ENCODE measurements around the gene CBLC.

The CBLC gene

DNA sequence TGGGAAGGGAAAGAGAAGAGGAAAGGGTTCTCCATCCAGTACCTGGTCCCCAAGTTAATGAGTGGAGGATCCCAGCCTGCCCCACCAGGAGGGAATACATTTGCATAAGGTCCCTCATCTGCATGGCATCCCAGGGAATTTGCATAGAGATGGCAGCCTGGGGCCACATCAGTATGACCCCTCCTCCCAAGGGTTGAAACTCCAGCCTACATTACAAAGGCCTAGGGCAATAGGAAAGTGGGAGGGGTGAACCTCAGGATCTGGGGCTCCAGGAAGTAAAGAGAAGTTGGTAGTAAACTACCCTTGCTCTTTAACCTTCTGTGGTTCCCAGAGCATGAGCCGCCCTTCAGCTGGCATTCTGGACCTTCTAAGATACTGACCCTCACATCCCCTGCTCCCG lies 61.6 kb downstream of the CBLC start:
- TF ChIP-seq CTCF (IDR thresholded peaks at IDR 0.05; ENCODE audit: insufficient read depth, low read depth, low read length, missing control alignments): no peak
- no peak for DNase-seq (ENCODE audit: low read depth)
- H3K4me3 ChIP-seq (ENCODE audit: low read depth, low read length): no peak overlapping the region

DNA sequence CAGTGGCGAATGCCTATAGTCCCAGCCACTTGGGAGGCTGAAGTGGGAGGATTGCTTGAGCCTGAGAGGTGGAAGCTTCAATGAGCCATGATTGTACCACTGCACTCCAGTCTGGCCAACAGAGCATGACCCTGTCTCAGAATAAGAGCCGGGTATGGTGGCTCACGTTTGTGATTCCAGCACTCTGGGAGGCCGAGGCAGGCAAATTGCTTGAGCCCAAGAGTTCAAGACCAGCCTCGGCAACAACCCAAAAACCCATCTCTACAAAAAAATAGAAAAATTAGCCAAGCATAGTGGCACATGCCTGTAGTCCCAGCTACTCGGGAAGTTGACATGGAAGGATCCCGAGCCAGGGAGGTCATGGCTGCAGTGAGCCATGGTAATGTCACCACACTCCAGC lies 63.1 kb downstream of the CBLC start:
- DNase-seq (ENCODE audit: low read depth): no peak
- TF ChIP-seq CTCF (IDR thresholded peaks at IDR 0.05; ENCODE audit: insufficient read depth, low read depth, low read length, missing control alignments): no peak
- H3K4me3 ChIP-seq (ENCODE audit: low read depth, low read length): no peak overlapping the region

GRCh38 chr19:44841231-44841630 lies 63.5 kb downstream of the CBLC start:
- TF ChIP-seq CTCF (IDR thresholded peaks at IDR 0.05; ENCODE audit: insufficient read depth, low read depth, low read length, missing control alignments): no peak
- H3K4me3 ChIP-seq (ENCODE audit: low read depth, low read length): no peak overlapping the region
- no peak for DNase-seq (ENCODE audit: low read depth)

DNA sequence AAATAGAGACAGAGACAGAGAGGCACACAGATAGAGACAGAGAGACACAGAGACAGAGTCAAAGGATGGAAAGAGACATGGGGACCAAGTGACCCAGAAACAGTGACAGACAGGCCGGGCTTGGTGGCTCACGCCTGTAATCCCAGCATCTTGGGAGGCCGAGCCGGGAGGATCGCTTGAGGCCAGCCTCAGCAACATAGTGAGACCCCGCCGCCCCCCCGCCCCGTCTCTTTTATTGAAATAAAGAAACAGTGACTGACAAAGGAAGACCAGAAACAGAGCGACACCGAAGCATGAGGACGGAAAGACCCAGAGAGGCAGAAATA lies 67.6 kb downstream of the CBLC start:
- no peak for DNase-seq (ENCODE audit: low read depth)

GRCh38 chr19:44845612-44846454 lies 68.1 kb downstream of the CBLC start, which contains the start of gene NECTIN2:
Gene NECTIN2, plus strand, starts transcription at chr19:44846297. Its CDS starts 229 bp downstream, at chr19:44846526.
- peak within 1 kb of the TSS; percentile 48 for H3K4me3 ChIP-seq (ENCODE audit: low read depth, low read length)
- TF ChIP-seq CTCF (IDR thresholded peaks at IDR 0.05; ENCODE audit: insufficient read depth, low read depth, low read length, missing control alignments): peak; percentile 59
- DNase-seq (ENCODE audit: low read depth): peak; percentile 96

More for the DNA sequence above, 67.6 kb downstream of the CBLC start:
- TF ChIP-seq CTCF (IDR thresholded peaks at IDR 0.05; ENCODE audit: insufficient read depth, low read depth, low read length, missing control alignments): no peak
- H3K4me3 ChIP-seq (ENCODE audit: low read depth, low read length): no peak overlapping the region; the same call in 1 of the 2 replicates

GRCh38 chr19:44846455-44847143 lies 68.9 kb downstream of the CBLC start:
- no peak for TF ChIP-seq CTCF (IDR thresholded peaks at IDR 0.05; ENCODE audit: insufficient read depth, low read depth, low read length, missing control alignments)
- H3K4me3 ChIP-seq (ENCODE audit: low read depth, low read length): peak overlapping the region; percentile 48
- no peak for DNase-seq (ENCODE audit: low read depth)

All from GM12865 (cell line).